B cell (primary cell): Measurements from ENCODE around the gene NEUROD4.

Experiments used
- CTCF ChIP-seq: fragments of 200-600 bp; IDR thresholded peaks from one replicate; pipeline ENCODE4 v1.8.0; 2022; ENCODE audit warnings: antibody characterized with exemption, mild to moderate bottlenecking
- EZH2 ChIP-seq: IDR thresholded peaks from 2 replicates; pipeline ENCODE4 v1.6.1; 2012; ENCODE audit warnings: borderline replicate concordance, low read depth, mild to moderate bottlenecking, moderate library complexity, low read length; ENCODE audit not compliant: insufficient read depth, poor library complexity, severe bottlenecking

DNA sequence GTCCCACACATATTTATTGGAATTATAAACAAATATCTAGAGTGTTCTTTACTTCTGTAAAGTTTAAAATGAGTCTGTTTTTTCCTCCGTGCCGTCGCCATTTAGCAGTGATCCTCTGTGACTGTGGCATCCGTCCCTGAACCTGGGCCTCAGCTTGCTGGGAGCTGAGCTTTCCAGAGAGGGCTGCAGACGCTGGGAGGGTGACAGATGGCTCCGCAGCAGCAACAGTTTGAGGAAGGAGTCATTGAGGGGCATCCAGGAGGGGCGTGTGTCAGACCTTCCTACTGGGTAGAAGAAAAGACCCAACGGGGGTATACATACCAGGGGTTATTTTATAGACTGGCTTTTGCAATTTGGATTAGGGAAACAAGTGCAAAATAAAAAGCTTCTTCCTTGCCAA, 47.9 kb downstream of the NEUROD4 start:
- TF ChIP-seq EZH2 (no peak), CTCF (no peak)
